ENCODE results near the gene CLEC4M.

Gene CLEC4M

GRCh38 chr19:7725791-7726190, 37.3 kb upstream of the CLEC4M start:
- DNase-seq (ENCODE audit: low read depth in 2 of 2) = no peak
- H3K4me3 ChIP-seq (replicated peaks in 1 of 2; ENCODE audit: low read depth in 2 of 2, low read length in 2 of 2) = no peak overlapping the region
- TF ChIP-seq CTCF (IDR thresholded peaks at IDR 0.05; ENCODE audit: low read depth, low read length) = no peak

- no peak for TF ChIP-seq CTCF (IDR thresholded peaks at IDR 0.05; ENCODE audit: low read depth, low read length)
- no peak overlapping the region for H3K4me3 ChIP-seq (replicated peaks in 1 of 2; ENCODE audit: low read depth in 2 of 2, low read length in 2 of 2)
- no peak for DNase-seq (ENCODE audit: low read depth in 2 of 2)
These were observed 33.8 kb upstream of the CLEC4M start for GRCh38 chr19:7729211-7729610.

GRCh38 chr19:7729831-7730285, 33.2 kb upstream of the CLEC4M start:
- H3K4me3 ChIP-seq (replicated peaks in 1 of 2; ENCODE audit: low read depth in 2 of 2, low read length in 2 of 2) = no peak overlapping the region
- no peak for TF ChIP-seq CTCF (IDR thresholded peaks at IDR 0.05; ENCODE audit: low read depth, low read length)
- DNase-seq (ENCODE audit: low read depth in 2 of 2) = no peak

GRCh38 chr19:7730286-7731217, 32.5 kb upstream of the CLEC4M start:
- no peak overlapping the region for H3K4me3 ChIP-seq (replicated peaks in 1 of 2; ENCODE audit: low read depth in 2 of 2, low read length in 2 of 2)
- no peak for TF ChIP-seq CTCF (IDR thresholded peaks at IDR 0.05; ENCODE audit: low read depth, low read length)
- no peak for DNase-seq (ENCODE audit: low read depth in 2 of 2)

- H3K4me3 ChIP-seq (replicated peaks in 1 of 2; ENCODE audit: low read depth in 2 of 2, low read length in 2 of 2) = no peak overlapping the region
- no peak for DNase-seq (ENCODE audit: low read depth in 2 of 2)
- no peak for TF ChIP-seq CTCF (IDR thresholded peaks at IDR 0.05; ENCODE audit: low read depth, low read length)
These were observed 31.8 kb upstream of the CLEC4M start for GRCh38 chr19:7731218-7731595.

GRCh38 chr19:7731615-7732014, 31.4 kb upstream of the CLEC4M start:
- DNase-seq (ENCODE audit: low read depth in 2 of 2) = no peak
- TF ChIP-seq CTCF (IDR thresholded peaks at IDR 0.05; ENCODE audit: low read depth, low read length) = no peak
- no peak overlapping the region for H3K4me3 ChIP-seq (replicated peaks in 1 of 2; ENCODE audit: low read depth in 2 of 2, low read length in 2 of 2)

Measured in cardiac fibroblast (primary cell).